ENCODE data around the gene CCDC85B.
A peak's percentile ranks its signal among the peaks of the same experiment; 100 is the strongest.

The CCDC85B gene

DNA sequence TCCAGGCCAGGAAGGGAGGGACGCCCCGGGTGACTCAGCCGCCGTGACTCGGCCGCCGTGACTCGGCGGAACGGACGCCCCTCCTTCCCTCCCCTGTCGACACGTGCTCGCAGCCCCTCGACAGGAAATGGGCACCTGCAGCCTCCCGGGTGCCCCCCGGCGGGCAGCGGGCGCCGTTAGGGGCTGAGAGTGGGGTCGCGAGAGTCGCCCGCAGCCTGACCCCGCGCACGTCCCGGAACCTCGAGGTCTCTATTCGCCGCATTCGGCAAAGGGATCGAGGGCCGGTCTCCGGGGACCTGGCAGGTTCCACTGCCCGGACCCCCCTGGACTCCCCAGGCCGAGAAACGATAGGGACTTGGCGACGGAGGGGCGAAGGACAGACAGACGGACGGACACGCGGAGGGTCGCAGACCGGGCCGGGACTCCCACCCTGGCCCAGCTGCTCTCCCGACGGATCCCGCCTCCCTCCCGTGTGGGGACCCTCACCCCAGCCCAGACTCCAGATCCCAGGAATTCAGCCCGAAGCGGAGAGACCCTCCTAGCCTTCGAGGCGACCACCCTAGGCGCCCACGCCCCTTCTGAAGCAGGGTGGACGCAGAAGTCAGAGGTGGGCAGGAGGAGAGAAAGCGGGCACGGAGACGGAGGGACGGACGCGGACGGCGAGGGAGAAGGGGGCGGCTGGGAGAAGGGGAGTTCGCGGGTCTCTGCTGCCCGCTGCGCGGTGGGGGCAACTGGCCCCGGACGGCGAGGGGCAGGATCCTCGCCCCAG lies 9.1 kb downstream of the CCDC85B start:
- DNase-seq: peak in 2 of 10 donors; percentile 73 to 78
- intact Hi-C loops (cut with DNase I): no loop called here

- peak in 9 of 10 donors; percentile 36 to 93 (median 60) for DNase-seq
- intact Hi-C loops (cut with DNase I): no loop called here
Measured at GRCh38 chr11:65900125-65900898, 9.8 kb downstream of the CCDC85B start, which contains the start of gene FOSL1. FOSL1 (minus strand) TSS chr11:65900388; CDS start chr11:65900339, 49 bp downstream.

GRCh38 chr11:65900899-65901180 lies 10.4 kb downstream of the CCDC85B start:
- intact Hi-C loops (cut with DNase I): no loop called here
- DNase-seq: peak in 2 of 10 donors; percentile 36 to 55

DNA sequence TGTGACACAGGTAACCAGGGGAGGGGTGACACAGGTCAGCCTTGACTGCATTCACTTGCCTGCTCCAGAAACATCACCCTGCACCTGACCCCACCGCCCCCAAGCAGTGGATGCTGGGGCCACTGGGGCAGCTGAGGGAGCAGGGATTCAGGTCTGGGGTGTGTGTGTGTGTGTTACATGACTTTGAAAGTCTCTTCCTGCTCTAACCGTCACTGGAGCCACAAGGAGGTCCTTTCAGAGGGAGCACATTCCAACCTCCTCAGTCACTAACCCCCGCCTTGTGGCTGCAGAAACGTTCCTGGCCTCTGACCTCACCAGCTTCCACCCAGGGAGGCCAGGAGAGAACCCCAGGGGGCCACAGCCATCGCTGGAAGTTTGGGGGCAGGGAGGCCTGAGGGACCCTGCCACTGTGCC lies 12.6 kb downstream of the CCDC85B start:
- intact Hi-C loops (cut with DNase I): no loop called here

GRCh38 chr11:65903715-65904114 lies 13.2 kb downstream of the CCDC85B start:
- peak in 2 of 10 donors; percentile 13 to 20 for DNase-seq
- intact Hi-C loops (cut with DNase I): no loop called here

More for the DNA sequence above, 12.6 kb downstream of the CCDC85B start:
- DNase-seq: peak in 2 of 10 donors; percentile 12 to 65

DNA sequence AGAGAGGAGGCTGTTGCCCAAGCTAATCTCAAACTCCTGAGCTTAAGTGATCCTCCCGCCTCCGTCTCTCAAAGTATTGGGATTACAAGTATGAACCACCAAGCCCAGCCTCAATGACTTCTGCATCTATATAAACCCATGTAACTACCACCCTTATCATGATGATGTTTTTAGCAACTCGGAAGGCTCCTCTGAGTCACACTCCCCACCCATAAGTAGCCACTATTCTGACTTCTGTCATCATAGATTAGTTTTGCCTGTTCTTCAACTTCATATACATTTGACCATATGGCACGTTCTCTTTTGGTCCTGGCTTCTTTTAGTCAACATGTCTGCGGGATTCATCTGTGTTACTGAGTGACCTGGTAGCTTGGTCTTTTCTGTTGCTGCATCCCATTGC lies 16.1 kb downstream of the CCDC85B start:
- no peak for DNase-seq
- intact Hi-C loops (cut with DNase I): no loop called here

DNA sequence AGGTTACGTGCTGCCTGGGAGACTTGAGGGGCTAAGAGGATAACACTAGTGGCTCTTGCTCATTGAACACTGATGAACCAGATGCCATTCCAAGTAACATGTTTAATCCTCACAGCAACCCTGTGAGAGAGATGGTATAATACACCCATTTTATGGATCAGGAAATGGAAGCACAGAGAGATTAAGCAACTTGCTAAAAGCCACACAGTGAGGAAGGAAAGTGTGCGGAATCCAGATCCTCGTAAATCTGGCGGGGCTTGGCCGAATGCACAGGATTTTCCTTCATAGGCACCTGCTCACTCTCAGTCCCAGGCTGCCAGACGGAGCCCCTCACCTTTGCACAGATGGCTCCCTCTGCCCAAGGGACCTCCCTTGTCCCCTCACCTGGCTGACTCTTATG lies 17.4 kb downstream of the CCDC85B start:
- peak in 2 of 10 donors; percentile 22 to 55 for DNase-seq
- intact Hi-C loops (cut with DNase I): no loop called here

DNA sequence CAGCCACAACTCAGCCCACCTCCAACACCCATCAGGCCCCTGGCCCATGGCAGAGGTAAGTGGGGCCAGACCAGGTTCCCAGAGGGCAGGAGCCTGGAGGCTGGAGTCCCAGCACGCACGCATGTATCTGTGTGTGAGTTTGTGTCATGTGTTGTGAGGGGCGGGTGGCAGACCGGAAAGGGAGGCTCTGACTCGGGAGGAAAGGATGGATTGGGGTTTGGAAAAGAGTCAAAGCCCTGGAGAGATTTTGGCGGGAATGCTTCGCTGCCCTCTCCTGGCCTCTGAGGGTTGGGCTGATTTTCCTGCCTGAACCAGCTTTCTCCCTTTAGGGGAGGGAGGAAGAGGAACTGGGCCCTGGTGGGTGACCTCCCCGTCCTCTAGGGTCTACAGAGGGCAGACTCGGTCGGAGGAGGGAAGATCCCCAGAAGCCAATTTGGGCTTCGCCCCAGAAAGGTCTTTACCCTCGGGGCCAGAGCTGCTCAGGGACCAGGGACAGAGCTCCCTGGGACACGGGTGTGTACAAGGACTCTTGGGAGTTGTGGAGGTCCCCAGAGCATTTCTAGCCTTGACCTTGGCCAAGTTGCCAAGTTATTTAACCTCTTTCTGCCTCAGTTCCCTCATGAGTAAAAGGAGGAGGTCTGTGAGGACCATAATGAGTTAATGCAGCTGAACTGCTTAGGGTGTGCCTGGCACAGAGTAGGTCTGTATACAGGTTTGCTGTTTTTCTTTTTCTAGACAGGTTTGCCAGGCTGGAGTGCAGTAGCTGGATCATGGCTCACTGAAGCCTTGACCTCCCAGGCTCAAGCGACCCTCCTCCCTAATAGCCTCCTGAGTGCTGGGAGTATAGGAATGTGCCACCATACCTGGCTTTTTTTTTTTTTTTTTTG lies 21.5 kb downstream of the CCDC85B start:
- intact Hi-C loops (cut with DNase I): no loop called here
- peak in 2 of 10 donors; percentile 60 to 67 for DNase-seq

DNA sequence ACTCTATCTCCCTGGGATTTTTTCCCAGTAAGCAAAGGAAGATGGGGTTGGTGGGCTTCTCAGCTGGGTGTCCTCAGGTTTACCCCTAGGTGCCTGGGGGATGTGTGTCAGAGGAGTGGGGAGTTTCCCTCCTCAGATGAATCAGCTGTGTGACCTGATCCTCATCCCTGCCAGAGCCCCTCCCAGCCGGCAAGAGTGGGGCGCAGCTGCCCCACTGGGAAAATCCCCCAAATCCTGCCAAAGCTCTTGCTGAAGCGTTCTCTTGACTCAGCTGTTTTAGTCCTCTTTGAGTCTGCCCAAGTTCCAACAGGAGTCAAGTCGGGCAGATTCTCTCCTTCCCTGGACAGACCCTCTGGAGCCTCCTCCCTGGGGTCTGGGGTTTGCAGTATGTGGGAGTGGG lies 22.4 kb downstream of the CCDC85B start:
- peak in 2 of 10 donors; percentile 34 to 54 for DNase-seq
- intact Hi-C loops (cut with DNase I): no loop called here

GRCh38 chr11:65915101-65915820 lies 24.8 kb downstream of the CCDC85B start:
- intact Hi-C loops (cut with DNase I): no loop called here
- peak in 2 of 10 donors; percentile 74 to 78 for DNase-seq

DNA sequence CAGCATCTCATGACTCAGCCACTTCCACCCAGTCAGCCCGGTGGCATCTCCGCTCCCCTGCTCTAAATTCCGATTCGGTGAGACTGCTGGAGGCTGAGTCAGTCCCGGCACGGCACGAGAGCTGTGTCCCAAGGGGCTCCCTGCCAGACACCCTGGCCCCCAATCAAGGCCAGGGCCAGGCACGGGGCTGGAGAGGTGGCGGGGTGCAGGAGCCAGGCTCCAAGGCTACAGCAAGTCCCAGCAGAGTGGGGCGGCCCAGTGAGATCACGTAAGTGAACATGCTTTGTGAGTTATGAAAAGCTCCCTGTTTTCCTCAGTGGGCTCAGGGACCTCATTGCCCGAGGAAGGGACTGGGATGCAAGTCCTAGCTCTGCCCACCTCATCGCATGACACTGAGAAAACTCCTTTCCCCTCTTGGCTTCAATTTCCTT lies 25.4 kb downstream of the CCDC85B start:
- peak in 6 of 10 donors; percentile 14 to 93 (median 70) for DNase-seq
- intact Hi-C loops (cut with DNase I): no loop called here

GRCh38 chr11:65916391-65916790 lies 25.9 kb downstream of the CCDC85B start:
- intact Hi-C loops (cut with DNase I): no loop called here
- DNase-seq: peak in 2 of 10 donors; percentile 54 to 62

DNA sequence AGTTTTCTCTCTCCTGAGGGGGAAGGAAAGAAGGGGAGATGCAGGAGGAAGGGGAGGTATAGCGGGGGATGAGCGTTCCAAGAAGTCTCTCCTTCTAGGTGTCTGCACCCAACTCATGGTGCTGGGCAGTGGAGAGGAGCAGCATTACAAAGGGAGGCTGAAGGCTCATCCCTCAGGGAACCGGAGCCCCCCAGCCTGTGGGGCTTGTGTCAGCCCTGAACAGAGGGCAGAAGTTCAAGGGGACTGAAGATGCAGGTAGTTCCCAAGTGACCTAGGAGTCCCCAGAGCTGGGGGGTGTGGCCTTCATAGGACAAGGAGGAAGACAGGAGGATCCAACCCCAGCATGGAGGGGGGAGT lies 26.6 kb downstream of the CCDC85B start:
- DNase-seq: no peak
- intact Hi-C loops (cut with DNase I): no loop called here

- intact Hi-C loops (cut with DNase I): loop anchor here (2.0 kb wide), 2 partner anchors 29 to 43 kb away; partner anchors contain the start of genes FIBP and SART1
- DNase-seq: peak in 2 of 10 donors; percentile 73 to 85
Measured at GRCh38 chr11:65917434-65918210, 27.1 kb downstream of the CCDC85B start.

DNA sequence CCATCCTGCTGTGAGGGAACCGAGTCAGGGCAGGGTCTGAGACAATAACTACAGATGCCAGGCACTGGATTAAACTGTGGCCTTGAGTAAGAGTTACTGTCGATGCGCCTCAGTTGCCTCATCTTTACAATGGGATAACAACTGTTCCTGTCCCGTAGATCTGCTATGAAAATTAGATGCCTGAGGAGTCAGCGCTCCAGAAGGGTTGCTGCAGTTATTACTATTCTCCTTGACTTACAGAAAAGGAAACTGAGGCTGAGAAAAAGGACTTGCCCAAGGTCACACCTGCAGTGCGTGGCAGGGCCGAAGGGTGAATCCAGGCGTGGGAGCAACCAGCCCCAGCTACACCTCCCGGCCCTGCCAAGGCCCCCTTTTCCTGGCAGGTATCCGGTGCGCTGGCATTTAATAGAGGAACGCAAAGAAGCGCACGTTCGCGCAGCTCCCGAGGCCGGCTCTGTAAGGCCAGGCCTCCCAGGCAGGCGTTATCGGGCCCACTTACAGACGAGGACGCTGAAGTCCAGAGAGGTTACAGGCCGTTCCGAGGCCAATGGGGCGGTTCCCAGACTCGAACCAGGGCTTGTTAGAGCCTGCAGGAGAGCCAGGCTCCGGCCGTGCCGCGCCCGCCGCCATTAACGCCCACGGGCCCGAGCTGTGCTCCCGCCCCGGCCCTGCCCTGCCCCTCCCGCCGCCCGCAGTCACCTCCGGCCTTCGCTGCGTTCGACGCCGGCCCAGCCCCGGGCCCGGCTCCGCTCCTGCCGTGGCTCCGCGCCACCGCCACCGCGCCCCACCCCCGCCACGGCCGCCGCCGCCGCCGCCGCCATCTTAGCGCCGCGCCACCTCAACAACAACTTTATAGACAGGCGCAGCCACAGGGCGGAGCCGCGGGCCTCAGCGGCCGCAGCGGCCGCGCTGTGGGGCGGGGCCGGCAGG lies 28.0 kb downstream of the CCDC85B start, which contains the start of gene C11orf68:
Gene C11orf68 (minus strand): TSS at position 852 of the 930 bp plus-strand sequence. CDS start 31 bp downstream, at position 821.
- peak in 3 of 10 donors; percentile 66 to 81 (median 66) for DNase-seq
- intact Hi-C loops (cut with DNase I): loop anchor here (2.0 kb wide), 2 partner anchors 30 to 42 kb away; partner anchors contain the start of genes FIBP and SART1

- peak; percentile 98 to 100 (median 100) for DNase-seq
- intact Hi-C loops (cut with DNase I): loop anchor here (2.0 kb wide), 2 partner anchors 30 to 42 kb away; partner anchors contain the start of genes FIBP and SART1
Measured at GRCh38 chr11:65919141-65919572, 28.7 kb downstream of the CCDC85B start, which contains the start of gene DRAP1. DRAP1 (plus strand) TSS chr11:65919426; CDS start chr11:65919502, 76 bp downstream.

All from posterior cingulate gyrus (tissue), 11 donors.